Measurements from ENCODE around the gene TSPEAR.

TSPEAR gene

GRCh38 chr21:44527983-44528633 lies 183.3 kb downstream of the TSPEAR start:
- DNase-seq (ENCODE audit: low spot score) = no peak

DNA sequence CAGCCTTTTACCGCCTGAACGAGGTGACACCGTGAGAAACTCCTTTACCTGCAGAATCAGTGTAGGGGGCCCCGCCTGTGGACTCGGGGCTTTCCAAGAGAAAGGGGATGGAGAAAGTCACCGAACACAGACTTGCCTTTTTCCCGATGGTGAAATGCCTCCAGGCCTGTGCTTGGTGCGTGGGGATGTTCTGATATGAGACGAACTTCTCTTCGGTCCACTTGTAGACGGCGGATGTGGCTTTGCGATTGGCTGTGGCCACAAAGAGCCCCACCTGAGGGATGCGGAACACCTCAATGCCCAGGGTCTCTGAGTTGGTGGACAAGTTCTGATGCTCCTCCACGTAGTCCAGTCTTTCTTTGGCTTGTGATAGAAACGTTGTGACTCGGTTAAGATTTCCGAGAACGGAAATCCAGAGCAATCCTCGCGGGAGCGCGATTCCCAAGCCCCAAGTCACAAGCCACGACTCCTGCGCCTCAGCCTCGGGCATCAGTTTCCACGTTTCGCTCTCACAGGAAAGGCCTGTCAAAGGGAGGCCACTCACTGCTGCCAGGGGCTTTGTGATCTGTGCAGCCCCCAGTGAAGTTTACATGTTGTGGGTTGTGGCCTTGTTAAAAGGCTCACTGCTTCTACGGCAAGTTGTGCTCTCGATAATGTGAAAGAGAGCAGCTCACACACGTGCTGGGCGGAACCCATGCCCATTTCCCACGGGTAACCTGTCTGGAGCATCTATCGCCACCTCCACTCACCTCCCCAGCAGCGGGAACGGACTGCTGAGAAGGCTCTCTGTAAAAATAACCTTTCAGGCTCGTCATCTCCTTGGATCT lies 184.0 kb downstream of the TSPEAR start:
- DNase-seq (ENCODE audit: low spot score) = no peak

DNA sequence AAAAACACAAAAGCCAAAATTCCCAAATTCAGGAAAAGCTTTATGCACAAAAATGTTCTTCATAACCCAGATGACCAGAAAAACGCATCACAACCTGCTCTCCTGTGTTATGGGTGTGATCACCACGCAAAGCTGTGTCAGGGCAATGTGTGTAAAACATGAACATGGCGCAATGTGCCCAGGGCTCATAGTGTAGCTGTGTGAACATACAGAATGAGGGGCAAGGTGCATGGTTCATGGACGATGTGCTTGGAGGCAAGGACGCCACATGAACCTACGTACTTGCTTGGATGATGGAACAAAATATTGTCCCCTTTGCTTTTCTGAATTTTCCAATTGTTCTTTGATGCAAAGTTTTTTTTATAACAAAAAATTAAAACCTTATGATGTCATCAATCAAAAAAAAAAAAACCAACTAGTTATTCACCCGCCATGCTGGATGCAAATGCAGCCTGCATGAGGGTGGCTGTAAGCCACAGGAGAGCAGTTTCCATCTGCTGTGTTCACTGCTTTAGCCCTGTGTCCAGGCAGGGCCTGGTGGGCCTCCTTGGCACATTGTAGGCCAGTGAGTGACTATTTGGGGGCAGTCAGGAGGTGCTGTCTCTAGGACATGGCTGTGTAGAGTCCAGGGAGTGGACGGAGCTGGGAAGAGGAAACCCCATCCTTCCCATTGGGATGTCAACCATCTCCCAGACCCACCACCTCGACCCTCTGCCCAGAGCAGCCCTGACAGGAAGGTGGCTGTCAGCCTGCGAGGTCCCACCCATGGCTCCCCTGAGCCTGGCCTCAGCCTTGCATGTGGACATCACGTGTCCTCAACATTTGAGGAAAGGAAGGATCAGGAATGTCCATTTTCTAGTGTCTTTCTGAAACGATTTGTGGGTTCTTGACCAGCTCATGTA lies 185.0 kb downstream of the TSPEAR start:
- DNase-seq (ENCODE audit: low spot score) = no peak

DNA sequence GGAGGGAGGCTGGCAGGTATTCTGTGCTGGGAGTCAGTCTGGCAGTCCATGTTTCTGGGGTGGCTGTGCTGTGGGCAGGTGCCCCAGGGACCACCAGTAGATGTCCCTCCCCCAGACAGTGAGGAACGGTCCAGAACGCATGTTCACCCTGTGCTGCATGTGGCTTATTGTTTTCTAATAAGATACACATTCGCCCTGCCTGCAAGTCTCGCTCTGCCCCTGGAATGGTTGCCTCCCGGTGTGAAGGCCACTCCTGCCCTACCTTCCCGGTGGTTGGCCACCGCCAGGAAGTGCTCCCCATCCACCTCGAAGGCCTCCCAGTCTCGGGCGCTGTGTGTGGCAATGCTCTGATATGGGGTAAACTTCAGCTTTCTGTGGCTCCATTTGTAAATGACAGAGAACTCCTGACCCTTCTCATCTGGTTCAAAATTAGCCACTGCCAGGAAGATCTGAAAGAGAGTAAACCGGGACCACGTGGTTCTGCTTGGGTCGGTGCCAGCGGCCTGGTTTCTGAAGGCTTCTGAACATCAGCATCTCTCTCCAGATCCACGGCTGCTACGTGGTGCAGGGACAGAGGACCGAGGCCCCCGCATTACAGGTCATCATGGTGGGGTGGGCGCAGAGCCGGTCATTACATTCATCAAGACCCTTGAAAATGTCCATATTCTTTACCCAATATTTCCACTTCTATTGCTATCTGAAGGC lies 185.8 kb downstream of the TSPEAR start:
- no peak for DNase-seq (ENCODE audit: low spot score)

GRCh38 chr21:44524414-44525371 lies 186.7 kb downstream of the TSPEAR start:
- no peak for DNase-seq (ENCODE audit: low spot score)

- DNase-seq (ENCODE audit: low spot score) = no peak
These were observed 187.6 kb downstream of the TSPEAR start for GRCh38 chr21:44523567-44524413.

DNA sequence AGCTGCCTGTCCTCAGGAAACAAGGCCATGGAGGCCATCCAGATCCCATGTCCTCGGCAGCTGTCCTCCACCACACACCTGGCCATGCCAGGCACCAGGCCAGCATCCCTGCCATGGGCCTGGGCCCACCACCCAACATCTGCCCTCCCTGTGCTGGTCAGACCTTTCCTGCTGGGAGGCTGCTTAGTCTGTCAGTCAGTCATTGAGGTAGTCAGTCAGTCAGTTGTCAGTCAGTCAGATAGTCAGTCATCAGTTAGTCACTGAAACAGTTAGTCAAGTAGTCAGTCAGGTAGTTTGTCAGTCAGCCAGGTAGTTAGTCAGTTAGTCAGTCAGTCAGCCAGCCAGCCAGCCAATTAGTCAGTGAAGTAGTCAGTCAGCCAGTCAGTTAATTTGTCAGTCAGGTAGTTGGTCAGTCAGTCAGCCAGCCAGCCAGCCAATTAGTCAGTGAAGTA lies 188.6 kb downstream of the TSPEAR start:
- DNase-seq (ENCODE audit: low spot score) = no peak

DNA sequence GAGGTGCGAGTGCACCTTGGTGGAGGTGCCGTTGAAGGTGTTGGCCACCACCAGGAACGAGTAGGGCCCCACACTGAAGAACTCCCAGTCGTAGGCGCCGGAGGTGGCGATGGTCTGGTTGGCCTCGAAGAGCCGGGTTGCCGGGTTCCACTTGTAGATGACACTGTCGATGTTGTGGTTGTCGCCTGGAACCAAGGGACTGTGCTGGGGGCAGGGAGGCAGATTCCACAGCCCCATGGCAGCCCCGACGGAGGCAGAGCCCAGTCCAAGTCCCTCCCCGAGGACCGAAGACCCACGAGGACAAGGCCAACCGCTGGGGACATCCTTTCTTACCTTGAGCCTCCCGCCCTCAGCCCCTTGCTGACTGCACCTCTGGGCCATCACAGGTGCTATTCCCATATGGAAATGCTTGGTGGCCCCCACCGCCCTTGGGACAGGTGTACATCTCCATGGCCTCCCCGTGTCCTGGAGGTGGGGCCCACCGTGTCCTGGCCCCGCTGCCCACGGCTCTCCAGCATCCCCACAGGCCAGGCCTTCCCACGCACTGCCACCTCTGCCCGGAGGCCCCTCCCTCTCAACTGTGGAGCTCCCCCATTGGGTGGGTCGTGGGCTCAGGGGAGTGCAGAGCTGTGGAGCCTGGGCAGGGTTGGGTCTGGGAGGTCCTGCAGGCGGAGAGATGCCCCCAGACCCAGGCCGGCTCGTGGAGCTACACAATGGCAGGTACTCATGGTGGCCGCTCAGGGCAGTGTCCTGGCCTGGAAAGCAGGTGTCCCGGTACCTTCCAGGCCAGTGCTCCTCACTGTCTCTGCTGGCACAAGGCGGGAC lies 189.2 kb downstream of the TSPEAR start:
- DNase-seq (ENCODE audit: low spot score) = no peak

GRCh38 chr21:44521301-44521927 lies 190.0 kb downstream of the TSPEAR start:
- no peak for DNase-seq (ENCODE audit: low spot score)

- DNase-seq (ENCODE audit: low spot score) = no peak
These were observed 190.8 kb downstream of the TSPEAR start for GRCh38 chr21:44520326-44521300.

DNA sequence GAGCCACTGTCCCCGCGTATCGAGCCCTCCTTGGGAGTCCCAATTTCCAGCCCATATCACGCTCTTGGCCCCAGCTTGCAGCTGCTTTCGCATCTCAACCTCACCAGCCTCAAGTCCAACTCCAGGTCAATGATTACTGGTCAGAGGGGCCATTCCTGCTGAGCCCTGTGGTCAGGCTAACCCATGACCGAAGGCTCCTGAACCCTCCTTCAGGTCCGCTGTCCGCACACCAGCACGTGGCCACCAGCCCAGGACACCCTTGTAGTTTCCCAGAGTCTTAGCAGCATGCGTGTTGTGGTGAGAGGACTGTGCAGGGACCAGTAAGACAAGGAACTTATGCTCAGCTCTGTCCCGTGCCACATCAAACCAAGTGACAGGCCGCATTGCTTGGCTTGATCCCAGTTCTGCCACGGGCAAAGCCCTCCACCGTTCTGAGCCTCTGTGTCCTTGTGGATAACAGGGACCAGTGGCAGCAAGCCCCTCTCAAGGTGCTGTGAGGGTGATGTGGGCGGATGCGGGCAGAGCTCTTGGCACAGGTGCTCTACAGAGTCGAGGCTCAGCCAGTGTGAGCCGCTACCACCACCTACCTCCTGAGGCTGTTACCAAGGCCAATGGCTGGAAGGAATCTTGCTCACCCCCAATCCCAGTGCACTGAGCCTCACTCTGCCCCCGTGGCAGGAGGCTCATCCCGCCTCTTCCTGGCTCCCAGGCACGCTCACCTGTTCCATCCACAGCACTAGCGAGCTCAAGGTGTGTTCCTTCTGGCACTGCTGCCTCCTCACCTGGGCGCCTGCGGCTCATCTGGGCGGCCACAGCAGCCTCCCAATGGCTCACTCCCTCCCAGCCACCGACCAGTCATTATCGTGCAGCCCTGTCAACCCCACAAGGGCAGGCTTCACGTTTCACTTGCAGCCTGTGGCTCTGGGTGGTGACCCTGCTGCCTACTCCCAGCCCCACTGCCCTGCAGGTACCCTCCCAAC lies 191.7 kb downstream of the TSPEAR start:
- DNase-seq (ENCODE audit: low spot score) = no peak

GRCh38 chr21:44518686-44519085 lies 192.7 kb downstream of the TSPEAR start:
- DNase-seq (ENCODE audit: low spot score) = no peak

- DNase-seq (ENCODE audit: low spot score) = peak; percentile 89
These were observed 194.0 kb downstream of the TSPEAR start for GRCh38 chr21:44517175-44517899.

- no peak for DNase-seq (ENCODE audit: low spot score)
These were observed 194.6 kb downstream of the TSPEAR start for GRCh38 chr21:44516828-44517174.

DNA sequence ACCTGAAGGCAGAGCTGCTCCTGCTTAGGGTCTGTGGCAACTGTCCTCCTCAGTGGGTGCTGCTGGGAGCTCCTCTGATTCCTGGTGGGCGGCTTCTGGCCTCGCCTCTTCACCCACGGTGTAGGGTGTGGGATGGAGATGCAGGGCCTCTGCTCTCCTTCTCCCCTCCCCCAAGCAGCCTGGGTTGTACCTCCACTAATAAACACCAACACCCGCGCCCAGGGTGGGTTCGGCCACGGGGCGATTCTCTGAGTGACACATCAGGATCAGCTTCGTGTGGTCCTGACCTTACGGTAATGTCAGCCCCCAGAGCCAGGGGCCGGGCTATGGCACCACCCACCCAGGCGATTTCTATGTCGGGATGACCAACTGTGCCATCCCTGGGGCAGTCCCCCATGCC lies 195.0 kb downstream of the TSPEAR start:
- no peak for DNase-seq (ENCODE audit: low spot score)
